Tibial nerve (tissue), 4 donors: ENCODE data around the gene RYR3. TPM values are rescaled to one million over a fixed set of nuclear protein-coding genes. Genes with fewer than 3 reads are reported as not detected.
"Not testable (repeated sequence)": the region's sequence is repeated elsewhere in the genome, so short reads cannot be mapped to it uniquely, and the experiment has no call there.

Experiments used
- DNase-seq, 2 donors: peaks; one replicate each; pipeline ENCODE4 v3.0.0-alpha.2; 2019; ENCODE audit warnings: low spot score in 2 of 2
- H3K27ac ChIP-seq, 4 donors: fragments of 200-600 bp; sonication (generic) in 3 of 4; one replicate each; pipeline ENCODE4 v1.5.1; 2017 to 2019; ENCODE audit warnings: mild to moderate bottlenecking in 1 of 4
- H3K27me3 ChIP-seq, 2 donors: fragments of 200-600 bp; sonication (generic) in 1 of 2; one replicate each; pipeline versions ENCODE4 v1.5.1 to v1.6.0; 2017 to 2019
- H3K36me3 ChIP-seq, 3 donors: fragments of 200-600 bp; sonication (generic); one replicate each; pipeline ENCODE4 v1.5.1; 2018 to 2019
- H3K4me1 ChIP-seq, 4 donors: fragments of 200-600 bp; sonication (generic) in 3 of 4; one replicate each; pipeline ENCODE4 v1.5.1; 2017 to 2019
- H3K4me3 ChIP-seq, 4 donors: fragments of 200-600 bp; sonication (generic) in 3 of 4; one replicate each; pipeline ENCODE4 v1.5.1; 2017 to 2019; ENCODE audit warnings: mild to moderate bottlenecking in 1 of 4, moderate library complexity in 1 of 4
- H3K9me3 ChIP-seq, 4 donors: fragments of 200-600 bp; sonication (generic) in 3 of 4; one replicate each; pipeline ENCODE4 v1.5.1; 2017 to 2019
- CTCF ChIP-seq, 5 experiments: fragments of 200-600 bp in 3 of 5; fragments of 450-650 bp in 2 of 5; sonication (generic) in 3 of 5; IDR thresholded peaks; one replicate each; pipeline ENCODE4 v1.5.1; 2016 to 2019; ENCODE audit warnings: antibody characterized with exemption in 5 of 5, mild to moderate bottlenecking in 3 of 5, moderate library complexity in 2 of 5
- EP300 ChIP-seq, 2 donors: sonication (generic); formaldehyde crosslinking; IDR thresholded peaks; one replicate each; pipeline ENCODE4 v1.6.1; 2017; ENCODE audit warnings: antibody characterized with exemption in 2 of 2, mild to moderate bottlenecking in 1 of 2
- POLR2A ChIP-seq, 2 donors: fragments of 450-650 bp; IDR thresholded peaks; one replicate each; pipeline ENCODE4 v1.6.1; 2017; ENCODE audit warnings: antibody characterized with exemption in 2 of 2, mild to moderate bottlenecking in 2 of 2, moderate library complexity in 2 of 2
- WGBS, 2 donors: methylation state at CpG; one replicate each; pipeline ENCODE4 v1.1.5; 2018; 5-methylcytosine and 5-hydroxymethylcytosine counted together
- total RNA-seq, 4 donors: library from RNA; depleted of rRNA; stranded (reverse); fragments of >200 nt; gene quantifications; one replicate each; pipeline ENCODE4 v1.1.0, GENCODE V29; 2016

RYR3 gene
- total RNA-seq, 4 donors from 2014 or later, result 1.2 to 7.0 (median 5.4) TPM

DNA sequence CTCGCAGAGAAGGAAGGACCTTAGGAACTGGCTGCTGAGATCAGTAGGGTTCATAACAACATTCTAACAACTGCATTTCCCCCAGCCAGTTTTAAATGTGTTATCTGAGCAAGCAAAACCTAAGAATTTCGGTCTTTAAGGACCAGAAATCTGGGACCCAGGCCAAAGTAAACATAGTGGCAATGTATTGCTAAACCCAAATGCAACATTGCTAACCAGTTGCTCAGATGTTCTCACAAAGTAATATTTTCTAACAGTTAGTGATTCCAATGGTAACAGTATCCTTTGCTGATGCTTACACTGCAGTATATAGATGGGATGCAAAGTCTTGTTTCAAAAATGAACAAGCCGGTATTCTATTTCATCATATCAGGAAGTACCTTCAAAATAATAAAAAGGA, 254.3 kb downstream of the RYR3 start:
- DNase-seq, result no peak
- TF ChIP-seq CTCF (IDR thresholded peaks at IDR 0.05), result no peak
- no peak for TF ChIP-seq EP300 (IDR thresholded peaks at IDR 0.05)
- no peak for TF ChIP-seq POLR2A (IDR thresholded peaks at IDR 0.05)
- Histone ChIP-seq H3K4me3 (no peak overlapping the region), H3K27ac (no peak overlapping the region), H3K36me3 (no peaks in the 10 kb centered on the region), H3K27me3 (no peaks in the 10 kb centered on the region), H3K9me3 (no peaks in the 10 kb centered on the region), H3K4me1 (no peaks in the 10 kb centered on the region)
- WGBS, 2 donors, result 31 to 41% methylated on average over 3 of the region's 3 CpGs

DNA sequence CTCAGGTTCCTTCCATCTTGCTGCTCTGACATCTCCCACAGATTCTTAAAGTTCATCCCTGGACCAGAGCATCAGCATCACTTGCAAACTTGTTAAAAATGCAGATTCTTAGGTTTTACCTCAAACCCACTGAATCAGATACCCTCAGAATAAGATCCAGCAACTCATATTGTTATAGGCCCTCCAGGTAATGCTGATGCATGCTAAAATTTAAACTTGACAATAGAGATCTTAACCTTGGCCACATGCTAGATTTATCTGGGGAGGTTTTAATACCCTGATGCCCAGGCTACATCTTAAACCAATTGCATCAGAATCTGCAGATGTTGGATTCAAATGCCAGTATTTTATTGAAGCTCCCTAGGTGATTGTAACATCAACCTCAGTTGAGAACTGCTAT, 256.9 kb downstream of the RYR3 start:
- Histone ChIP-seq H3K27ac (no peak overlapping the region), H3K36me3 (no peaks in the 10 kb centered on the region), H3K9me3 (no peaks in the 10 kb centered on the region), H3K4me1 (no peaks in the 10 kb centered on the region), H3K4me3 (no peak overlapping the region), H3K27me3 (no peaks in the 10 kb centered on the region)
- no peak for DNase-seq
- TF ChIP-seq POLR2A (IDR thresholded peaks at IDR 0.05) (no peak), EP300 (IDR thresholded peaks at IDR 0.05) (no peak), CTCF (IDR thresholded peaks at IDR 0.05) (no peak)

DNA sequence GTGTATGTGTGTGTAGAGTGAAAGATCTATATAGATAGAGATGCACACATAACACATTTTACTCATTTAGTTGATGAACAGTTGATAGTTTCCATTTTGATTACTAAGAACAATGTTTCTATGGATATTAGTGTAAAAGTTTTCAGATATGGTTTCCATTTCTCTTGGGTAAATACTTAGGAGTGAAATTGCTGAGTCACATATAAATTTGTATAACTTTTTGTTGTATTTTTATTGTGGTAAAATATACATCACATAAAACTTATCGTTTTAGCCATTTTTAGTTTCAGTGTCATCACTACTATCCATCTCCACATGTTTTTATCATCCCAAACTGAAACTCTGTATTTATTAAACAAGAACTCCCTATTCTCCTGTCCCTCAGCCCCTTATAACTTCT, 258.3 kb downstream of the RYR3 start:
- Histone ChIP-seq H3K27me3 (no peaks in the 10 kb centered on the region), H3K9me3 (no peaks in the 10 kb centered on the region), H3K4me1 (no peaks in the 10 kb centered on the region), H3K36me3 (no peaks in the 10 kb centered on the region), H3K27ac (no peak overlapping the region), H3K4me3 (no peak overlapping the region)
- WGBS, 2 donors, result 83 to 84% methylated on average over 1 of the region's 1 CpG
- DNase-seq, result no peak
- TF ChIP-seq CTCF (IDR thresholded peaks at IDR 0.05), result no peak
- no peak for TF ChIP-seq EP300 (IDR thresholded peaks at IDR 0.05)
- no peak for TF ChIP-seq POLR2A (IDR thresholded peaks at IDR 0.05)

GRCh38 chr15:33577911-33578310, 267.1 kb downstream of the RYR3 start:
- WGBS, 2 donors, result 68 to 72% methylated on average over 2 of the region's 2 CpGs
- not testable (repeated sequence) for H3K27me3 ChIP-seq, H3K9me3 ChIP-seq, DNase-seq, H3K4me3 ChIP-seq, H3K27ac ChIP-seq, H3K4me1 ChIP-seq, H3K36me3 ChIP-seq

DNA sequence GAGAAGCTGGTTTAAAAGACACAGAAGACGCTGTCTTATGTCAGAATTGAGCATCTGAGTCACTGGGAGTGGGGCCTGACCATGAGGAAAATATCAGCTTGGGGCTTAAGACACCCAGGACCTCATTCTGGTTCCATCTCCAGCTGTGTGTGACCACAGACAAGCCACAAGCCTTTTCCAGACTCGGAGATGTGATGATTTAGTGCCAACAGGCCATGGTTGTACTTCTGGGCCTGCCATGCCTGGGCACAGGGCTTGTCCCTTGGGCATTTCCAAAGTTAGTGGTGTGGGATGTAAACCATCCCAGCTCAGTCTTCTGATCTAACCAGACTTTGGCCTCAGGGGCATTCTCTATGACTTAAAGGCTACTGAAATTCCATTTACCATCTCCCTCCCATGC, 269.8 kb downstream of the RYR3 start:
- no peak overlapping the region for H3K4me3 ChIP-seq
- 72 to 74% methylated on average over 2 of the region's 2 CpGs for WGBS, 2 donors

More for the DNA sequence above, 269.8 kb downstream of the RYR3 start:
- DNase-seq, result no peak
- no peaks in the 10 kb centered on the region for H3K9me3 ChIP-seq
- TF ChIP-seq CTCF (IDR thresholded peaks at IDR 0.05) (no peak), EP300 (IDR thresholded peaks at IDR 0.05) (no peak), POLR2A (IDR thresholded peaks at IDR 0.05) (no peak)
- no peak overlapping the region for H3K27ac ChIP-seq
- no peaks in the 10 kb centered on the region for H3K36me3 ChIP-seq
- no peaks in the 10 kb centered on the region for H3K27me3 ChIP-seq
- no peaks in the 10 kb centered on the region for H3K4me1 ChIP-seq
